SK-N-MC (cell line): ENCODE data around the gene RAVER1.

Source experiments
- EZH2 ChIP-seq: fragments of 200-600 bp; sonication (generic); IDR thresholded peaks from one replicate; pipeline ENCODE4 v1.6.1; 2017; ENCODE audit warnings: antibody characterized with exemption
- FOXP2 ChIP-seq: optimal IDR thresholded peaks from 2 replicates; pipeline ENCODE3; 2011; ENCODE audit warnings: mild to moderate bottlenecking, moderate library complexity; ENCODE audit not compliant: insufficient read depth; ENCODE audit errors: extremely low read length, control extremely low read depth
- POLR2AphosphoS5 ChIP-seq: IDR thresholded peaks from 2 replicates; pipeline ENCODE4 v1.6.1; 2012; ENCODE audit warnings: mild to moderate bottlenecking, low read depth, low read length, borderline replicate concordance

GRCh38 chr19:10332965-10333757, at the start of gene RAVER1:
- TF ChIP-seq FOXP2 = no peak
- no peak for TF ChIP-seq EZH2
- TF ChIP-seq POLR2AphosphoS5 = peak; percentile 97
